Body of pancreas (tissue), 4 donors: ENCODE data around the gene FIG4. TPM values are rescaled to one million over a fixed set of nuclear protein-coding genes. Genes with fewer than 3 reads are reported as not detected.
"Not testable (repeated sequence)": the region's sequence is repeated elsewhere in the genome, so short reads cannot be mapped to it uniquely, and the experiment has no call there.

ENCODE experiments used
- ATAC-seq: fragments of 150-250 bp; one replicate; pipeline ENCODE4 v1.9.1; 2016
- DNase-seq, 4 donors: peaks; one replicate each; pipeline ENCODE4 v3.0.0-alpha.2; 2019
- H3K27ac ChIP-seq, 4 donors: fragments of 200-600 bp; sonication (generic); 1 replicate in 3 of 4; 2 replicates in 1 of 4; pipeline versions ENCODE4 v1.5.1 to v1.6.1; 2016 to 2019; ENCODE audit warnings: mild to moderate bottlenecking in 1 of 4, mixed read lengths in 1 of 4, moderate library complexity in 1 of 4
- H3K27me3 ChIP-seq, 2 donors: fragments of 200-600 bp; sonication (generic); one replicate each; pipeline ENCODE4 v1.6.0; 2016; ENCODE audit warnings: mild to moderate bottlenecking in 1 of 2
- H3K36me3 ChIP-seq, 2 donors: fragments of 200-600 bp; sonication (generic); replicated peaks in 1 of 2; 2 replicates each; pipeline ENCODE4 v1.5.1; 2016; ENCODE audit warnings: low read depth in 2 of 2; ENCODE audit not compliant: insufficient read depth in 1 of 2
- H3K4me1 ChIP-seq: fragments of 200-600 bp; sonication (generic); one replicate; pipeline ENCODE4 v1.6.0; 2016
- H3K4me3 ChIP-seq, 2 donors: fragments of 200-600 bp; sonication (generic); 1 replicate in 1 of 2; 2 replicates in 1 of 2; pipeline ENCODE4 v1.5.1; 2016 to 2019
- H3K9me3 ChIP-seq, 3 donors: fragments of 200-600 bp; sonication (generic); 1 replicate in 2 of 3; 2 replicates in 1 of 3; pipeline ENCODE4 v1.5.1; 2016
- CTCF ChIP-seq, 7 experiments: fragments of 450-650 bp in 4 of 7; fragments of 200-600 bp in 3 of 7; sonication (generic) in 3 of 7; IDR thresholded peaks; one replicate each; pipeline ENCODE4 v1.5.1; 2016 to 2019; ENCODE audit warnings: antibody characterized with exemption in 7 of 7
- POLR2A ChIP-seq, 3 donors: fragments of 450-650 bp; IDR thresholded peaks; one replicate each; pipeline ENCODE4 v1.6.1; 2016; ENCODE audit warnings: antibody characterized with exemption in 3 of 3, mild to moderate bottlenecking in 2 of 3
- WGBS, 2 donors: methylation state at CpG; one replicate each; pipeline ENCODE4 v1.1.5; 2017; 5-methylcytosine and 5-hydroxymethylcytosine counted together
- intact Hi-C: fragments of 100-400 bp; cut with DNase I; formaldehyde crosslinking; loops from one replicate; pipeline ENCODE4 v1.15.1; 2023
- total RNA-seq, 2 donors: library from RNA; depleted of rRNA; stranded (reverse); fragments of >200 nt; gene quantifications; one replicate each; pipeline ENCODE4 v1.1.0, GENCODE V29; 2016

Gene FIG4
- total RNA-seq, 2 donors from 2014 or later = 9.3 to 24.7 TPM

- Histone ChIP-seq H3K9me3 (no peaks in the 10 kb centered on the region), H3K27me3 (no peaks in the 10 kb centered on the region), H3K4me1 (peaks cover 12% of the 10 kb centered on the region), H3K36me3 (peaks cover 0 to 2% of the 10 kb centered on the region in 2 donors), H3K4me3 (no peak overlapping the region), H3K27ac (no peak overlapping the region)
- 69 to 82% methylated on average over 2 of the region's 2 CpGs for WGBS, 2 donors
- intact Hi-C loops = no loop called here
- TF ChIP-seq CTCF (IDR thresholded peaks at IDR 0.05) = no peak
- no peak for DNase-seq
- ATAC-seq = no peak
Measured at GRCh38 chr6:109743739-109744138, 52.6 kb downstream of the FIG4 start.

- H3K27ac ChIP-seq, H3K9me3 ChIP-seq, H3K36me3 ChIP-seq, intact Hi-C loops, H3K4me3 ChIP-seq, H3K4me1 ChIP-seq, H3K27me3 ChIP-seq, DNase-seq, ATAC-seq: not testable (repeated sequence)
- 96 to 100% methylated on average over 3 of the region's 3 CpGs for WGBS, 2 donors
Measured at GRCh38 chr6:109744779-109745178, 53.7 kb downstream of the FIG4 start.

- H3K27me3 ChIP-seq = no peaks in the 10 kb centered on the region
- H3K9me3 ChIP-seq = no peaks in the 10 kb centered on the region
- ATAC-seq (no peak), DNase-seq (no peak)
- WGBS, 2 donors = 76 to 83% methylated on average over 2 of the region's 2 CpGs
- TF ChIP-seq CTCF (IDR thresholded peaks at IDR 0.05) (no peak), POLR2A (IDR thresholded peaks at IDR 0.05) (no peak)
- H3K4me3 ChIP-seq = no peak overlapping the region
- no peaks in the 10 kb centered on the region for H3K4me1 ChIP-seq
- intact Hi-C loops = no loop called here
- peaks cover 0 to 2% of the 10 kb centered on the region in 2 donors for H3K36me3 ChIP-seq
- H3K27ac ChIP-seq = no peak overlapping the region
Measured at GRCh38 chr6:109747221-109747620, 56.1 kb downstream of the FIG4 start.

GRCh38 chr6:109759098-109759955 lies 68.2 kb downstream of the FIG4 start:
- no peaks in the 10 kb centered on the region for H3K27me3 ChIP-seq
- H3K36me3 ChIP-seq = no peaks in the 10 kb centered on the region
- ATAC-seq = no peak
- TF ChIP-seq POLR2A (IDR thresholded peaks at IDR 0.05) = no peak
- no peak for TF ChIP-seq CTCF (IDR thresholded peaks at IDR 0.05)
- H3K9me3 ChIP-seq = no peaks in the 10 kb centered on the region
- intact Hi-C loops = no loop called here
- WGBS, 2 donors = 97% methylated on average over 3 of the region's 3 CpGs
- H3K27ac ChIP-seq = no peak overlapping the region
- no peaks in the 10 kb centered on the region for H3K4me1 ChIP-seq
- H3K4me3 ChIP-seq = no peak overlapping the region
- no peak for DNase-seq

GRCh38 chr6:109760208-109760607 lies 69.1 kb downstream of the FIG4 start:
- no peak for TF ChIP-seq CTCF (IDR thresholded peaks at IDR 0.05)
- no peak for TF ChIP-seq POLR2A (IDR thresholded peaks at IDR 0.05)
- no peaks in the 10 kb centered on the region for H3K27me3 ChIP-seq
- no peaks in the 10 kb centered on the region for H3K9me3 ChIP-seq
- 22 to 26% methylated on average over 2 of the region's 2 CpGs for WGBS, 2 donors
- ATAC-seq (no peak), DNase-seq (no peak)
- H3K27ac ChIP-seq = no peak overlapping the region
- intact Hi-C loops = no loop called here
- no peak overlapping the region for H3K4me3 ChIP-seq
- no peaks in the 10 kb centered on the region for H3K4me1 ChIP-seq
- H3K36me3 ChIP-seq = no peaks in the 10 kb centered on the region
